Measurements from ENCODE around the gene ZNF140. TPM values are rescaled to one million over a fixed set of nuclear protein-coding genes. Genes with fewer than 3 reads are reported as not detected.

The ZNF140 gene
- 10 to 100 TPM; 12.3 to 29.4 (median 18.3) TPM for polyA plus RNA-seq
- long read RNA-seq, donor 1, transcript ZNF140-202 (5 exons, 3,550 nt): minor isoform, 5 of 12 reads
- long read RNA-seq, donor 1, transcript ZNF140-209 (6 exons, 2,328 nt): major isoform, 6 of 12 reads
- long read RNA-seq, donor 1, partial matches to known transcripts: 0 of 12 reads
- long read RNA-seq, donor 1, other reads (novel, unspliced or antisense): 0 of 12 reads
- long read RNA-seq, donor 2, partial matches to known transcripts: 0 of 1 reads
- long read RNA-seq, donor 2, other reads (novel, unspliced or antisense): 0 of 1 reads
- long read RNA-seq, donor 3, partial matches to known transcripts: 0 of 3 reads
- long read RNA-seq, donor 3, other reads (novel, unspliced or antisense): 0 of 3 reads
- long read RNA-seq, donor 4: 0 reads
- long read RNA-seq, donor 5, partial matches to known transcripts: 0 of 1 reads
- long read RNA-seq, donor 5, other reads (novel, unspliced or antisense): 0 of 1 reads
- long read RNA-seq, donor 6, partial matches to known transcripts: 0 of 5 reads
- long read RNA-seq, donor 6, other reads (novel, unspliced or antisense): 0 of 5 reads
- long read RNA-seq, donor 7: 0 reads
- long read RNA-seq, donor 8: 0 reads
- long read RNA-seq, donor 9, partial matches to known transcripts: 0 of 2 reads
- long read RNA-seq, donor 9, other reads (novel, unspliced or antisense): 0 of 2 reads
- long read RNA-seq, donor 10, partial matches to known transcripts: 0 of 4 reads
- long read RNA-seq, donor 10, other reads (novel, unspliced or antisense): 0 of 4 reads

DNA sequence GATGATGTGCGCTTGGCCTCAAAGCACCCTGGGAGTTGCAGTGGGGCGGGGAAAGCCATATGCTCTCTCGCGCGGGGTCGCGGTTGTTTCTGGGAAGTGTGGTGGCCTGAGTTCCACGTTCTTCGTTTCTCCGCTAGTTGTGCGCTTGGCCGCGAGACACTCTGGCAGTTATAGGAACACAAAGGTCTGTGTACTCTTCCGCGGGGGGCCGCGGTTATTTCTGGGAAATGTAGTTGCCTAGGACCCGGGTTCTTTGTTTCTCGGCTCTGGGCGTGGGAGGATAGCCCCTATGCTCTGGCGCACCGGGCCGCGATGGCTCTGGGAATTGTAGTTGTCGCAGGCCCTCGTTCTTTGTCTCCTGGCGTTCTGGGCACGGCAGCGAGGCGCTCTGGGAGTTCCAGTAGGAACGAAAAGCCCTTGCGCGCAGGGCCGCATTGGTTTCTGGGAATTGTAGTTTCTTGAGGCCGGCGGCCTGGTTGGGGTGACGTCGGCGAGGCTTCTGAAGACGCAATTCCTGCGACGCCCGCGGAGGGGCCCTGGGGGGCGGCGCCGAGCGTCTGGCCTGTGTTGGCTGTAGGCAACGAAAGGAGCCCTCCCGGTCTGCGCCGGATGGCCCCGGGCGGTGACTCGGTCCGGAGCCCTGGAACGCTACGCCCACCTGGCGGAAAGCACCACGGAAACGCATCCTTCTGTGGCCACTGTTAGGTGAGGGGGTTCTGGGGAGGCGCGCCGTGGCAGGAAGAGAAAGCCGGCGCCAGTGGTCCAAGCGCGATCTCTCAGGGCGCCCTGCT is at the start of gene ZNF140:
ZNF140 (plus strand) TSS at position 556 of the 791 bp plus-strand sequence. CDS start 398 bp downstream, outside the sequence.
- WGBS, 3 donors: 0% methylated on average over 66 to 69 of the region's 69 CpGs

GRCh38 chr12:133037207-133038005 is 43.3 kb upstream of the ZNF140 start, which contains the start of gene ZNF84:
Gene ZNF84, plus strand, starts transcription at chr12:133037509. Its CDS starts 3,959 bp downstream, at chr12:133041468.
- H3K9me3 ChIP-seq (ENCODE audit: control insufficient read depth in 2 of 2, insufficient read depth in 1 of 2, low read depth in 1 of 2, low read length in 1 of 2): peaks cover 1 to 40% of the 10 kb centered on the region in 2 donors
- 0% methylated on average over 75 to 103 of the region's 103 CpGs for WGBS, 3 donors
- H3K4me3 ChIP-seq (ENCODE audit: low read depth in 1 of 3, low read length in 3 of 3): peak within 1 kb of the TSS; percentile 68 to 80 (median 75)

More for the DNA sequence above, at the start of gene ZNF140:
- DNase-seq (peak; percentile 97 to 100), FAIRE-seq (no peak)
- Histone ChIP-seq H3K4me1 (ENCODE audit: control insufficient read depth in 3 of 3, insufficient read depth in 2 of 3, low read depth in 1 of 3, low read length in 2 of 3) (peaks cover 0 to 6% (median 2%) of the 10 kb centered on the region in 3 donors), H3K36me3 (ENCODE audit: control insufficient read depth in 3 of 3, insufficient read depth in 2 of 3, low read depth in 1 of 3, low read length in 3 of 3) (peaks cover 13 to 21% (median 19%) of the 10 kb centered on the region in 3 donors), H3K4me3 (ENCODE audit: low read depth in 1 of 3, low read length in 3 of 3) (peak within 1 kb of the TSS; percentile 86 to 90 (median 88)), H3K27ac (ENCODE audit: low read depth in 1 of 3, low read length in 2 of 3) (peak within 1 kb of the TSS; percentile 93 to 96 (median 94)), H3K9me3 (ENCODE audit: control insufficient read depth in 2 of 2, insufficient read depth in 1 of 2, low read depth in 1 of 2, low read length in 1 of 2) (peaks cover 0 to 62% of the 10 kb centered on the region in 2 donors), H3K27me3 (ENCODE audit: control insufficient read depth in 3 of 3, insufficient read depth in 3 of 3, low read length in 3 of 3) (no peaks in the 10 kb centered on the region)

DNA sequence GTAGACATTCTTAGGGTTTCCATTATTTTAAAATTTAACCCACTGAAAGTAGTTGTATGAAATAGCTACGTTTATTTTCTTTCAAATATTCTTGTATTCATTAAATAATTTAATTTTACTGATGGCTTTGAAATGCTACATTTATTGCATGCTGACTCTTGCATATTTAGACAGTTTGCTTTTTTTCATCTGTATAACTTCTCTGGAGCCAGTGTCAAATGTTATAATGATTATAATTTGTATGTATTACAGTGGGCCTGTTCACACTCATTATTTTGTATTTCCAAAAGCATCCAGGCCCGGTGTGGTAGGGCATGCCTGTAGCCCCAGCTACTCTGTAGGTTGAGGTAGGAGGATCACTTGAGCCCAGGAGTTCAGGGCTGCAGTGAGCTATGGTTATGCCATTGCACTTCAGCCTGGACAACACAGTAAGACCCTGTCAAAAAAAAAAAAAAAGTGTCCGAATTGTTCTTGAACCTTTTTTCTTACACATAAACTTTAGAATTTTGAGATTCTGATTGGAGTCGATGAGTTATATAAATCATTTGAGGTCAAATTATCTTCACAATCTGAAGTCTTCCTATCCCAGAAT is 42.5 kb upstream of the ZNF140 start:
- H3K4me1 ChIP-seq (ENCODE audit: control insufficient read depth in 3 of 3, insufficient read depth in 2 of 3, low read depth in 1 of 3, low read length in 2 of 3): peaks cover 0 to 2% (median 0%) of the 10 kb centered on the region in 3 donors
- WGBS, 3 donors: 52 to 58% (median 57%) methylated on average over 4 of the region's 4 CpGs
- H3K27ac ChIP-seq (ENCODE audit: low read depth in 1 of 3, low read length in 2 of 3): peak overlapping the region in 1 of 3 donors; percentile 97
- H3K9me3 ChIP-seq (ENCODE audit: control insufficient read depth in 2 of 2, insufficient read depth in 1 of 2, low read depth in 1 of 2, low read length in 1 of 2): peaks cover 1 to 44% of the 10 kb centered on the region in 2 donors
- H3K4me3 ChIP-seq (ENCODE audit: low read depth in 1 of 3, low read length in 3 of 3): peak overlapping the region; percentile 1 to 75 (median 15)
- H3K27me3 ChIP-seq (ENCODE audit: control insufficient read depth in 3 of 3, insufficient read depth in 3 of 3, low read length in 3 of 3): no peaks in the 10 kb centered on the region
- DNase-seq (no peak), FAIRE-seq (no peak)
- H3K36me3 ChIP-seq (ENCODE audit: control insufficient read depth in 3 of 3, insufficient read depth in 2 of 3, low read depth in 1 of 3, low read length in 3 of 3): peaks cover 5 to 15% (median 13%) of the 10 kb centered on the region in 3 donors

More at GRCh38 chr12:133037207-133038005, 43.3 kb upstream of the ZNF140 start, which contains the start of gene ZNF84:
- peak within 1 kb of the TSS; percentile 96 to 99 (median 97) for H3K27ac ChIP-seq (ENCODE audit: low read depth in 1 of 3, low read length in 2 of 3)
- DNase-seq (peak; percentile 99), FAIRE-seq (no peak)
- peaks cover 5 to 10% (median 5%) of the 10 kb centered on the region in 3 donors for H3K36me3 ChIP-seq (ENCODE audit: control insufficient read depth in 3 of 3, insufficient read depth in 2 of 3, low read depth in 1 of 3, low read length in 3 of 3)
- H3K27me3 ChIP-seq (ENCODE audit: control insufficient read depth in 3 of 3, insufficient read depth in 3 of 3, low read length in 3 of 3): no peaks in the 10 kb centered on the region
- peaks cover 0 to 2% (median 0%) of the 10 kb centered on the region in 3 donors for H3K4me1 ChIP-seq (ENCODE audit: control insufficient read depth in 3 of 3, insufficient read depth in 2 of 3, low read depth in 1 of 3, low read length in 2 of 3)

DNA sequence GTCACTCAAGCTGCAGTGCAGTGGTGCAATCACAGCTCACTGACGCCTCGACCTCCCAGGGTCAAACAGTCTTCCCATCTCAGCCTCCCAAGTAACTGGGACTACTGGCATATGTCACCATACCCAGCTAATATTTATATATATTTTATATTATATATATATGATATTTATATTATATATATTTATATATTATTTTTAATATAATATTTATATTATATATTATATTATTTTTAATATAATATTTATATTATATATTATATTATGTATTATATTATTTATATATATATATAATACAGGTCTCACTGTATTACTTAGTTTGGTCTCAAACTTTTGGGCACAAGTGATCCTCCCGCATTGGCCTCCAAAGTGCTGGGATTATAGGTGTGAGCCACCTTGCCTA is 34.0 kb upstream of the ZNF140 start:
- WGBS, 3 donors: 97 to 98% (median 97%) methylated on average over 3 of the region's 3 CpGs
- Histone ChIP-seq H3K36me3 (ENCODE audit: control insufficient read depth in 3 of 3, insufficient read depth in 2 of 3, low read depth in 1 of 3, low read length in 3 of 3) (peaks cover 37 to 64% (median 58%) of the 10 kb centered on the region in 3 donors), H3K4me1 (ENCODE audit: control insufficient read depth in 3 of 3, insufficient read depth in 2 of 3, low read depth in 1 of 3, low read length in 2 of 3) (no peaks in the 10 kb centered on the region), H3K4me3 (ENCODE audit: low read depth in 1 of 3, low read length in 3 of 3) (no peak overlapping the region), H3K27ac (ENCODE audit: low read depth in 1 of 3, low read length in 2 of 3) (no peak overlapping the region), H3K9me3 (ENCODE audit: control insufficient read depth in 2 of 2, insufficient read depth in 1 of 2, low read depth in 1 of 2, low read length in 1 of 2) (peaks cover 10 to 85% of the 10 kb centered on the region in 2 donors), H3K27me3 (ENCODE audit: control insufficient read depth in 3 of 3, insufficient read depth in 3 of 3, low read length in 3 of 3) (no peaks in the 10 kb centered on the region)
- DNase-seq (no peak), FAIRE-seq (no peak)

DNA sequence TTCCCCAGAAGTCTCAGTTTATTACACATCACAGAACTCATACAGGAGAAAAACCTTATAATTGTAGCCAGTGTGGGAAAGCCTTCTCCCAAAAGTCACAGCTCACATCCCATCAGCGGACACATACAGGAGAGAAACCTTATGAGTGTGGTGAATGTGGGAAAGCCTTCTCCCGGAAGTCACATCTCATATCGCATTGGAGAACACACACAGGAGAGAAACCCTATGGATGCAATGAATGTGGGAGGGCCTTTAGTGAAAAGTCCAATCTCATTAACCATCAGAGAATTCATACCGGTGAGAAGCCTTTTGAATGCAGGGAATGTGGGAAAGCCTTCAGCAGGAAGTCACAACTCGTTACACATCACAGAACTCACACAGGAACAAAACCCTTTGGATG is 23.3 kb upstream of the ZNF140 start:
- Histone ChIP-seq H3K4me3 (ENCODE audit: low read depth in 1 of 3, low read length in 3 of 3) (no peak overlapping the region), H3K27ac (ENCODE audit: low read depth in 1 of 3, low read length in 2 of 3) (no peak overlapping the region), H3K4me1 (ENCODE audit: control insufficient read depth in 3 of 3, insufficient read depth in 2 of 3, low read depth in 1 of 3, low read length in 2 of 3) (no peaks in the 10 kb centered on the region), H3K9me3 (ENCODE audit: control insufficient read depth in 2 of 2, insufficient read depth in 1 of 2, low read depth in 1 of 2, low read length in 1 of 2) (peaks cover 3 to 52% of the 10 kb centered on the region in 2 donors), H3K36me3 (ENCODE audit: control insufficient read depth in 3 of 3, insufficient read depth in 2 of 3, low read depth in 1 of 3, low read length in 3 of 3) (peaks cover 9 to 12% (median 10%) of the 10 kb centered on the region in 3 donors), H3K27me3 (ENCODE audit: control insufficient read depth in 3 of 3, insufficient read depth in 3 of 3, low read length in 3 of 3) (no peaks in the 10 kb centered on the region)
- DNase-seq (no peak), FAIRE-seq (no peak)
- 96 to 98% (median 97%) methylated on average over 5 of the region's 5 CpGs for WGBS, 3 donors

- H3K27me3 ChIP-seq (ENCODE audit: control insufficient read depth in 3 of 3, insufficient read depth in 3 of 3, low read length in 3 of 3): no peaks in the 10 kb centered on the region
- H3K27ac ChIP-seq (ENCODE audit: low read depth in 1 of 3, low read length in 2 of 3): no peak overlapping the region
- peaks cover 5 to 9% (median 7%) of the 10 kb centered on the region in 3 donors for H3K36me3 ChIP-seq (ENCODE audit: control insufficient read depth in 3 of 3, insufficient read depth in 2 of 3, low read depth in 1 of 3, low read length in 3 of 3)
- H3K4me1 ChIP-seq (ENCODE audit: control insufficient read depth in 3 of 3, insufficient read depth in 2 of 3, low read depth in 1 of 3, low read length in 2 of 3): no peaks in the 10 kb centered on the region
- 90 to 95% (median 95%) methylated on average over 8 of the region's 8 CpGs for WGBS, 3 donors
- no peak overlapping the region for H3K4me3 ChIP-seq (ENCODE audit: low read depth in 1 of 3, low read length in 3 of 3)
- DNase-seq (no peak), FAIRE-seq (no peak)
- H3K9me3 ChIP-seq (ENCODE audit: control insufficient read depth in 2 of 2, insufficient read depth in 1 of 2, low read depth in 1 of 2, low read length in 1 of 2): peaks cover 3 to 56% of the 10 kb centered on the region in 2 donors
These were observed 22.3 kb upstream of the ZNF140 start for GRCh38 chr12:133058203-133059113.

All from small intestine (tissue), 16 donors.